PC-3 (cell line): ENCODE measurements around the gene ACAP1. TPM values are rescaled to one million over a fixed set of nuclear protein-coding genes. Genes with fewer than 3 reads are reported as not detected.

Source experiments
- ATAC-seq: fragments of 200-7000 bp; cut with Tn5 transposase; 2 replicates; pipeline ENCODE4 v1.9.1; 2020; ENCODE audit warnings: mild to moderate bottlenecking, moderate library complexity
- BruUV-seq: library from RNA; stranded (reverse); fragments of 400-500 nt; replicated peaks from 2 replicates; lab custom pipeline; 2021; lab: Mats Ljungman, UMichigan
- CTCF ChIA-PET: fragments of 300-600 bp; sonication (Branson Sonifier 250); formaldehyde crosslinking; loops from one replicate; lab custom pipeline; 2022; ENCODE audit warnings: antibody characterized with exemption; lab: Charles Lee
- POLR2A ChIA-PET: fragments of 300-600 bp; sonication (Branson Sonifier 250); formaldehyde crosslinking; loops from one replicate; lab custom pipeline; 2022; ENCODE audit warnings: antibody characterized with exemption; ENCODE audit not compliant: unreplicated experiment; lab: Charles Lee
- DNase-seq: peaks from one replicate; pipeline ENCODE4 v3.0.0-alpha.2; 2015
- H2AFZ ChIP-seq: fragments of 300-600 bp; sonication (generic); 2 replicates; pipeline ENCODE4 v1.6.0; 2016; ENCODE audit warnings: antibody characterized with exemption, low read length
- H3F3A ChIP-seq: fragments of 300-600 bp; sonication (generic); one replicate; pipeline ENCODE4 v1.6.0; 2017; ENCODE audit warnings: antibody characterized with exemption, low read length, control low read depth, mild to moderate bottlenecking; ENCODE audit not compliant: unreplicated experiment
- H3K27ac ChIP-seq: fragments of 300-600 bp; sonication (generic); 2 replicates; pipeline ENCODE4 v1.5.1; 2016; ENCODE audit warnings: mild to moderate bottlenecking, low read length
- H3K27me3 ChIP-seq: fragments of 300-600 bp; sonication (generic); 2 replicates; pipeline ENCODE4 v1.6.1; 2016; ENCODE audit warnings: low read length, mixed read lengths
- H3K36me3 ChIP-seq: fragments of 300-600 bp; sonication (generic); 2 replicates; pipeline ENCODE4 v1.6.1; 2016; ENCODE audit warnings: low read depth, mixed run types, low read length, mixed read lengths
- H3K4me1 ChIP-seq: fragments of 300-600 bp; sonication (generic); 2 replicates; pipeline ENCODE4 v1.5.1; 2016; ENCODE audit warnings: low read length; ENCODE audit not compliant: insufficient read depth
- H3K4me2 ChIP-seq: fragments of 300-600 bp; sonication (generic); 2 replicates; pipeline ENCODE4 v1.6.0; 2016; ENCODE audit warnings: low read length
- H3K4me3 ChIP-seq: fragments of 300-600 bp; sonication (generic); 2 replicates; pipeline ENCODE4 v1.5.1; 2016; ENCODE audit warnings: mild to moderate bottlenecking, low read length, mixed read lengths
- H3K79me2 ChIP-seq: fragments of 300-600 bp; sonication (generic); 2 replicates; pipeline ENCODE4 v1.6.1; 2017; ENCODE audit warnings: low read length, mixed read lengths
- H3K9ac ChIP-seq: fragments of 300-600 bp; sonication (generic); 2 replicates; pipeline ENCODE4 v1.6.0; 2016; ENCODE audit warnings: mild to moderate bottlenecking, low read length
- H3K9me2 ChIP-seq: fragments of 300-600 bp; sonication (generic); replicated peaks from 2 replicates; pipeline ENCODE4 v1.6.1; 2016; ENCODE audit warnings: mixed run types, low read length, mixed read lengths
- H3K9me3 ChIP-seq: fragments of 300-600 bp; sonication (generic); 2 replicates; pipeline ENCODE4 v1.6.1; 2016; ENCODE audit warnings: low read length, mixed read lengths
- H4K20me1 ChIP-seq: fragments of 300-600 bp; sonication (generic); 2 replicates; pipeline ENCODE4 v1.6.1; 2016; ENCODE audit warnings: low read length, mixed read lengths
- EZH2 ChIP-seq: fragments of 300-600 bp; sonication (generic); IDR thresholded peaks from one replicate; pipeline ENCODE4 v1.6.1; 2017; ENCODE audit warnings: antibody characterized with exemption, mild to moderate bottlenecking, low read length; ENCODE audit not compliant: unreplicated experiment
- EZH2phosphoT487 ChIP-seq: fragments of 300-600 bp; sonication (generic); IDR thresholded peaks from 2 replicates; pipeline ENCODE4 v1.6.1; 2018; ENCODE audit warnings: mild to moderate bottlenecking, antibody characterized with exemption, low read length, borderline replicate concordance
- intact Hi-C: fragments of 100-400 bp; cut with micrococcal nuclease; formaldehyde crosslinking; loops from 2 replicates; pipeline ENCODE4 v1.9.0; 2023
- total RNA-seq: library from RNA; depleted of rRNA; stranded (reverse); fragments of >200 nt; gene quantifications from 2 replicates; pipeline ENCODE4 v1.2.3, GENCODE V29; 2014; rRNA removed
- TF ChIP-seq, protein P1 (sequence below): fragments of 300-600 bp; sonication (generic); conservative IDR thresholded peaks from 2 replicates; pipeline ENCODE4 v1.5.1; 2017; ENCODE audit warnings: antibody characterized with exemption, low read depth, mild to moderate bottlenecking, low read length

The ACAP1 gene
- total RNA-seq, 1 experiment from 2014 or later, result not detected

DNA sequence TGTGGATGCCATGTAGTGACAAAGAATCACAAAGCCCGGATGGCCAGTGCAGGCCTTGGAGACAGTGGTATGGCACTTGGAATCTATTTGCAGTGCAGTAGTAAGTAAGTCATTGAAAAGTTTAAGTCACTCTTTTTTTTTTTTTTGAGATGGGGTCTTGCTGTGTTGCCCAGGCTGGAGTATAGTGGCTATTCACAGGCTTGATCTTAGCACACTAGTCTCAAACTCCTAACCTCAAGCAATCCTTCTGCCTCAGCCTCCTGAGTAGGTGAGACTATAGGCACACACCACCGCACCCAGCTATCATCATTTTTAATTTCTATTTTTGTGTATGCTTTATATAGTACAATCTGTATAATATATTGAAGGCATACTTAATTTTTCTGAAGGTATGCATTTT, 62.3 kb downstream of the ACAP1 start:
- Histone ChIP-seq H3K27me3 (no peaks in the 10 kb centered on the region), H3K79me2 (peaks cover 13% of the 10 kb centered on the region), H3K9me3 (no peaks in the 10 kb centered on the region), H4K20me1 (no peaks in the 10 kb centered on the region), H3K36me3 (no peaks in the 10 kb centered on the region), H2AFZ (no peak overlapping the region), H3K9ac (no peak overlapping the region), H3K4me2 (no peak overlapping the region), H3K4me3 (no peak overlapping the region), H3F3A (no peaks in the 10 kb centered on the region), H3K4me1 (peaks cover 9% of the 10 kb centered on the region), H3K9me2 (no peaks in the 10 kb centered on the region), H3K27ac (no peak overlapping the region)
- DNase-seq, result no peak
- ATAC-seq, result no peak
- intact Hi-C loops, result no loop called here
- CTCF ChIA-PET, result no interaction called here
- no TSS peak for BruUV-seq
- POLR2A ChIA-PET, result no interaction called here
- no peak for TF ChIP-seq EZH2
- TF ChIP-seq, protein P1, sequence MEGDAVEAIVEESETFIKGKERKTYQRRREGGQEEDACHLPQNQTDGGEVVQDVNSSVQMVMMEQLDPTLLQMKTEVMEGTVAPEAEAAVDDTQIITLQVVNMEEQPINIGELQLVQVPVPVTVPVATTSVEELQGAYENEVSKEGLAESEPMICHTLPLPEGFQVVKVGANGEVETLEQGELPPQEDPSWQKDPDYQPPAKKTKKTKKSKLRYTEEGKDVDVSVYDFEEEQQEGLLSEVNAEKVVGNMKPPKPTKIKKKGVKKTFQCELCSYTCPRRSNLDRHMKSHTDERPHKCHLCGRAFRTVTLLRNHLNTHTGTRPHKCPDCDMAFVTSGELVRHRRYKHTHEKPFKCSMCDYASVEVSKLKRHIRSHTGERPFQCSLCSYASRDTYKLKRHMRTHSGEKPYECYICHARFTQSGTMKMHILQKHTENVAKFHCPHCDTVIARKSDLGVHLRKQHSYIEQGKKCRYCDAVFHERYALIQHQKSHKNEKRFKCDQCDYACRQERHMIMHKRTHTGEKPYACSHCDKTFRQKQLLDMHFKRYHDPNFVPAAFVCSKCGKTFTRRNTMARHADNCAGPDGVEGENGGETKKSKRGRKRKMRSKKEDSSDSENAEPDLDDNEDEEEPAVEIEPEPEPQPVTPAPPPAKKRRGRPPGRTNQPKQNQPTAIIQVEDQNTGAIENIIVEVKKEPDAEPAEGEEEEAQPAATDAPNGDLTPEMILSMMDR, result no peak
- no peak for TF ChIP-seq EZH2phosphoT487

Other genes starting within 250 kb of the ACAP1 start
- gene ASGR2, start 221.7 kb upstream of the ACAP1 start, total RNA-seq, result not detected in 2 replicates
- 0.95 and 2.2 TPM in 2 replicates for gene ASGR1, start 157.2 kb upstream of the ACAP1 start, total RNA-seq
- gene DLG4, start 116.7 kb upstream of the ACAP1 start, total RNA-seq, result 6.5 and 12.8 TPM in 2 replicates
- gene ACADVL, start 116.6 kb upstream of the ACAP1 start, total RNA-seq, result 558 and 646 TPM in 2 replicates
- gene DVL2, start 102.0 kb upstream of the ACAP1 start, total RNA-seq, result 36.9 and 65.7 TPM in 2 replicates
- gene PHF23, start 97.1 kb upstream of the ACAP1 start, total RNA-seq, result 20.8 and 32.7 TPM in 2 replicates
- gene GABARAP, start 94.1 kb upstream of the ACAP1 start, total RNA-seq, result 88.2 and 103 TPM in 2 replicates
- gene CTDNEP1, start 84.8 kb upstream of the ACAP1 start, total RNA-seq, result 52.4 and 68.5 TPM in 2 replicates
- 60.5 and 67.5 TPM in 2 replicates for gene ELP5, start 84.3 kb upstream of the ACAP1 start, total RNA-seq
- 147 and 180 TPM in 2 replicates for gene CLDN7, start 74.1 kb upstream of the ACAP1 start, total RNA-seq
- 0.29 TPM in 1 of 2 replicates, not detected in the other for gene SLC2A4, start 54.8 kb upstream of the ACAP1 start, total RNA-seq
- 1.1 and 1.4 TPM in 2 replicates for gene YBX2, start 41.9 kb upstream of the ACAP1 start, total RNA-seq
- gene EIF5A, start 28.9 kb upstream of the ACAP1 start, total RNA-seq, result 1,140 and 1,203 TPM in 2 replicates
- gene GPS2, start 21.2 kb upstream of the ACAP1 start, total RNA-seq, result 30.8 and 45.8 TPM in 2 replicates
- 21.4 and 27.7 TPM in 2 replicates for gene NEURL4, start 7.2 kb upstream of the ACAP1 start, total RNA-seq
- gene KCTD11, start 15.6 kb downstream of the ACAP1 start, total RNA-seq, result 7.0 and 7.6 TPM in 2 replicates
- gene TMEM95, start 18.6 kb downstream of the ACAP1 start, total RNA-seq, result not detected in 2 replicates
- gene TNK1, start 44.6 kb downstream of the ACAP1 start, total RNA-seq, result 10.8 and 13.5 TPM in 2 replicates
- gene PLSCR3, start 58.0 kb downstream of the ACAP1 start, total RNA-seq, result 53.8 and 62.7 TPM in 2 replicates
- gene TMEM256, start 67.6 kb downstream of the ACAP1 start, total RNA-seq, result 56.6 and 82.4 TPM in 2 replicates
- gene NLGN2, start 71.3 kb downstream of the ACAP1 start, total RNA-seq, result 7.4 and 12.7 TPM in 2 replicates
- not detected in 2 replicates for gene SPEM1, start 83.8 kb downstream of the ACAP1 start, total RNA-seq
- not detected in 2 replicates for gene SPEM2, start 89.1 kb downstream of the ACAP1 start, total RNA-seq
- not detected in 2 replicates for gene SPEM3, start 92.3 kb downstream of the ACAP1 start, total RNA-seq
- 14.0 and 17.9 TPM in 2 replicates for gene TMEM102, start 98.9 kb downstream of the ACAP1 start, total RNA-seq
- 0.69 and 1.0 TPM in 2 replicates for gene FGF11, start 103.0 kb downstream of the ACAP1 start, total RNA-seq
- gene CHRNB1, start 108.5 kb downstream of the ACAP1 start, total RNA-seq, result 2.1 and 2.9 TPM in 2 replicates
- 14.7 and 18.4 TPM in 2 replicates for gene ZBTB4, start 143.1 kb downstream of the ACAP1 start, total RNA-seq
- gene SLC35G6, start 144.9 kb downstream of the ACAP1 start, total RNA-seq, result not detected in 2 replicates
- gene POLR2A, start 147.8 kb downstream of the ACAP1 start, total RNA-seq, result 47.1 and 95.7 TPM in 2 replicates
- gene TNFSF12, start 212.5 kb downstream of the ACAP1 start, total RNA-seq, result 15.2 and 24.2 TPM in 2 replicates
- gene TNFSF13, start 222.2 kb downstream of the ACAP1 start, total RNA-seq, result 3.6 and 5.2 TPM in 2 replicates
- 82.8 and 88.7 TPM in 2 replicates for gene SENP3, start 225.4 kb downstream of the ACAP1 start, total RNA-seq
- 30.2 and 32.4 TPM in 2 replicates for gene CD68, start 243.1 kb downstream of the ACAP1 start, total RNA-seq
- 71.0 and 94.1 TPM in 2 replicates for gene MPDU1, start 247.3 kb downstream of the ACAP1 start, total RNA-seq